SH-SY5Y (cell line): ENCODE results near the gene TMEM38A.

Experiments used
- GATA2 ChIP-seq: IDR thresholded peaks from 2 replicates; pipeline ENCODE4 v1.6.1; 2011; ENCODE audit warnings: mild to moderate bottlenecking, low read depth, low read length
- GATA3 ChIP-seq: IDR thresholded peaks from 2 replicates; pipeline ENCODE4 v1.6.1; 2011; ENCODE audit warnings: low read depth, mild to moderate bottlenecking, low read length, moderate library complexity

The TMEM38A gene

GRCh38 chr19:16684216-16684615 is 23.3 kb downstream of the TMEM38A start:
- TF ChIP-seq GATA3 (no peak), GATA2 (no peak)

GRCh38 chr19:16688084-16688483 is 27.1 kb downstream of the TMEM38A start:
- TF ChIP-seq GATA3 (no peak), GATA2 (no peak)

- TF ChIP-seq GATA3 (no peak), GATA2 (no peak)
Measured at GRCh38 chr19:16698914-16699313, 38.0 kb downstream of the TMEM38A start.

GRCh38 chr19:16702123-16702522 is 41.2 kb downstream of the TMEM38A start:
- TF ChIP-seq GATA3 = no peak
- TF ChIP-seq GATA2 = no peak

GRCh38 chr19:16703677-16704076 is 42.7 kb downstream of the TMEM38A start:
- TF ChIP-seq GATA3 (no peak), GATA2 (no peak)

- TF ChIP-seq GATA3 (no peak), GATA2 (no peak)
Measured at GRCh38 chr19:16714702-16715287, 53.9 kb downstream of the TMEM38A start.

- TF ChIP-seq GATA2 = no peak
- no peak for TF ChIP-seq GATA3
Measured at GRCh38 chr19:16715611-16716010, 54.7 kb downstream of the TMEM38A start.

GRCh38 chr19:16721051-16721450 is 60.1 kb downstream of the TMEM38A start:
- TF ChIP-seq GATA2 (no peak), GATA3 (no peak)

- no peak for TF ChIP-seq GATA2
- TF ChIP-seq GATA3 = no peak
Measured at GRCh38 chr19:16722591-16722990, 61.7 kb downstream of the TMEM38A start.

GRCh38 chr19:16726916-16727315 is 66.0 kb downstream of the TMEM38A start:
- TF ChIP-seq GATA3 (no peak), GATA2 (no peak)

GRCh38 chr19:16736709-16737108 is 75.8 kb downstream of the TMEM38A start:
- TF ChIP-seq GATA3 (no peak), GATA2 (no peak)

- TF ChIP-seq GATA3 = no peak
- TF ChIP-seq GATA2 = no peak
Measured at GRCh38 chr19:16737911-16738310, 77.0 kb downstream of the TMEM38A start.

GRCh38 chr19:16739546-16739945 is 78.6 kb downstream of the TMEM38A start:
- no peak for TF ChIP-seq GATA3
